GM12875 (cell line): ENCODE measurements around the gene TNXB.
A peak's percentile ranks its signal among the peaks of the same experiment; 100 is the strongest.

Source experiments
- H3K4me3 ChIP-seq: one replicate; pipeline ENCODE4 v1.5.1; 2011; ENCODE audit warnings: low read depth, low read length, control low read depth
- TF ChIP-seq, protein P1 (sequence below): IDR thresholded peaks from 2 replicates; pipeline ENCODE4 v1.5.1; 2011; ENCODE audit warnings: low read depth, mild to moderate bottlenecking, control low read depth, inconsistent platforms, low read length, moderate library complexity, borderline replicate concordance; ENCODE audit not compliant: insufficient read depth

The TNXB gene

GRCh38 chr6:32127717-32128592 is 18.8 kb upstream of the TNXB start, which contains the start of gene ATF6B:
Gene ATF6B, minus strand, starts transcription at chr6:32128246. Its CDS starts 39 bp downstream, at chr6:32128207.
- peak within 1 kb of the TSS; percentile 79 for H3K4me3 ChIP-seq
- TF ChIP-seq, protein P1, sequence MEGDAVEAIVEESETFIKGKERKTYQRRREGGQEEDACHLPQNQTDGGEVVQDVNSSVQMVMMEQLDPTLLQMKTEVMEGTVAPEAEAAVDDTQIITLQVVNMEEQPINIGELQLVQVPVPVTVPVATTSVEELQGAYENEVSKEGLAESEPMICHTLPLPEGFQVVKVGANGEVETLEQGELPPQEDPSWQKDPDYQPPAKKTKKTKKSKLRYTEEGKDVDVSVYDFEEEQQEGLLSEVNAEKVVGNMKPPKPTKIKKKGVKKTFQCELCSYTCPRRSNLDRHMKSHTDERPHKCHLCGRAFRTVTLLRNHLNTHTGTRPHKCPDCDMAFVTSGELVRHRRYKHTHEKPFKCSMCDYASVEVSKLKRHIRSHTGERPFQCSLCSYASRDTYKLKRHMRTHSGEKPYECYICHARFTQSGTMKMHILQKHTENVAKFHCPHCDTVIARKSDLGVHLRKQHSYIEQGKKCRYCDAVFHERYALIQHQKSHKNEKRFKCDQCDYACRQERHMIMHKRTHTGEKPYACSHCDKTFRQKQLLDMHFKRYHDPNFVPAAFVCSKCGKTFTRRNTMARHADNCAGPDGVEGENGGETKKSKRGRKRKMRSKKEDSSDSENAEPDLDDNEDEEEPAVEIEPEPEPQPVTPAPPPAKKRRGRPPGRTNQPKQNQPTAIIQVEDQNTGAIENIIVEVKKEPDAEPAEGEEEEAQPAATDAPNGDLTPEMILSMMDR = no peak

DNA sequence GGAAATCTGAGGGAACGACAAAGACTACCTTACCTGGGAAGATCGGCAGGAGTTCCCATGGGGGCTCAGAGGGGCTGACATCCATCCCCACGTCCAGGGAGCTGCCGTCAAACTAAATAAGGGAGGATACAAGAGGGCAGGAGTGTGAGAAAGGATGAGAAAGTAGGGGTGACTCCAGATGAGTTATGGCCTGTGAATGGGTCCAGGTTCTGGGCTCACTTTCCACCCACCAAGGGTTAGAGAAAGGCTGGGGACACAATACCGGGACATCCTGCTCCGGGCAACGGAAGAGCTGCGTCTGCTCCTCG is 18.2 kb upstream of the TNXB start:
- H3K4me3 ChIP-seq = peak overlapping the region; percentile 79
- TF ChIP-seq, protein P1 = no peak

DNA sequence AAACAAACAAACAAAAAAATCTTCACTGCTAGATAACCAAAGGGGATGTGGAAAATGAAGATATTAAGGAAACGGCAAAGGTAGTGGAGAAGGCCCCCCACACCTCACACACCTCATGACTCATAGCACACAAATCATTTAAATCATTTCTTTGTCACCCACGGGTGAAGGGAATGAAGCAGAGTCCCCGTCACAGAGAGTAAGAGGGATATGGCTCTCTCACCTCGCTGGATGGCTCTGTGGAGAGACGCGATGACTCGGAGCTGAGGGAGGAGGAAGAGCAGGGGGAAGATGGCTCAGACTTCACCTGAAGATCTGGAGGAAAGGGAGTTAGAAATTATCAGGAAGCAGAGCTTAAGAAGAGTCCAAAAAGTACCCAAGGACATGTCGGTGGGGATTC is 17.7 kb upstream of the TNXB start:
- H3K4me3 ChIP-seq = no peak overlapping the region
- TF ChIP-seq, protein P1 = no peak

- TF ChIP-seq, protein P1 = no peak
- H3K4me3 ChIP-seq = no peak overlapping the region
Measured at GRCh38 chr6:32123681-32124080, 14.5 kb upstream of the TNXB start.

DNA sequence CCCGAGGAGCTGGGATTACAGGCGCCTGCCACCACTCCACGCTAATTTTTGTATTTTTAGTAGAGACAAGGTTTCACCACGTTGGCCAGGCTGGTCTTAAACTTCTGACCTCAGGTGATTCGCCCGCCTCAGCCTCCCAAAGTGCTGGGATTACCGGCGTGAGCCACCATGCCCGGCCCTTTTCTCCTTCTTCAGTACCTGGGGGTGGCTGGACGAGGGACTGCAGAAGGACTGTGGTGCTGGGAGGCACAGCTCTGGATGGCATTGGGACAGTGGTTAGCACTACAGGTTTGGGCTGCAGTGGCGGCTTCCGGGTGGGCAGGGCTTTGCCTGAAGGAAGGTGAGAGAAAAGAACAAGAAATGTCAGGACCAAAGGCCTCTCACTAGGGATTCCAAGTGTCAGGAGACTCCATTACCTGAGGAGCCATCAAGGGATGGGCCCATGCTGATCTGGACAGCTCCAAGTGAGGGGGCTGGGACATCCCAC is 11.5 kb upstream of the TNXB start:
- TF ChIP-seq, protein P1 = no peak
- no peak overlapping the region for H3K4me3 ChIP-seq

DNA sequence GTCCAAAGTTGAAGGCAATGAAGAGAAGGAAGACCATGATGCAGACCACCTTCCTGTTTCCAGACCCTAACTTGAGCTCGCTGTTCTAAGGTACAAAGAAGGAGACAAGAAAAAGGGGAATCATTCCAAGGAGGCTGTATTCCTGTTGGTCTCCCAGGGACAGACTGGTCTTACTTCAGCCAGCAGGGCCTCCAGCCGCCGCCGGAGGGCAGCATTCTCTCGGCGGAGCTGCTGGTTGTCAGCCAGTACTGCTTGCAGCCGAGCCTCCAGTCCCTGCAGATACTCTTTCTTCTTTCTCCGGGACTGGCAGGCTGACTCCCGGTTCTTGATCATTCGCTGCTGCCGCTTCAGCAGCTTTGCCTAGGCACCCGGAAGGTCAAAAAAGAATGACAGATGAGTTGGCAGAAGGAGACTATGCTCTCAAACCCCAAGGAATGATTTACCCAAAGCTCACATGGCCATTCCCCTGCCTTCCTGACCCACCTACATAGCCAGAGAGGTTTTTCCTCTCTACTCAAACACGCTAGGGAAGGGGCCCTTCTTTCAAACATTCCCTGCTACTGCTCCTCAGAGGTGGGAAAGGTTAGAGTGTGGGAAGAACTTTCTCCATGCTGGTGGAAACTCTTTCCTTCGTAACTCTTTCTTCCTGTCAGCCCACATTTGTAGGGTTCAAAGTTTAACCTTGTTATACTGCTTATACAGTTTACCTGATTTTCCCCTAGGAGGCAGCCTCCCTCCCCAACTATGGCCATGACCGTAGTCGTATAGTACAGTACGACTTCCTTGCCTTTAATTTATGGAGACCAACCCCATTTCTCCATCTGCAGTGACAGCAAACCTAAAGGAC is 9.9 kb upstream of the TNXB start:
- TF ChIP-seq, protein P1 = peak; percentile 92
- no peak overlapping the region for H3K4me3 ChIP-seq
